ENCODE measurements around the gene TSPO. TPM values are rescaled to one million over a fixed set of nuclear protein-coding genes. Genes with fewer than 3 reads are reported as not detected.

The TSPO gene
- total and polyA plus RNA-seq, 2 experiments from 2014 or later, result 34.6 to 44.7 TPM

DNA sequence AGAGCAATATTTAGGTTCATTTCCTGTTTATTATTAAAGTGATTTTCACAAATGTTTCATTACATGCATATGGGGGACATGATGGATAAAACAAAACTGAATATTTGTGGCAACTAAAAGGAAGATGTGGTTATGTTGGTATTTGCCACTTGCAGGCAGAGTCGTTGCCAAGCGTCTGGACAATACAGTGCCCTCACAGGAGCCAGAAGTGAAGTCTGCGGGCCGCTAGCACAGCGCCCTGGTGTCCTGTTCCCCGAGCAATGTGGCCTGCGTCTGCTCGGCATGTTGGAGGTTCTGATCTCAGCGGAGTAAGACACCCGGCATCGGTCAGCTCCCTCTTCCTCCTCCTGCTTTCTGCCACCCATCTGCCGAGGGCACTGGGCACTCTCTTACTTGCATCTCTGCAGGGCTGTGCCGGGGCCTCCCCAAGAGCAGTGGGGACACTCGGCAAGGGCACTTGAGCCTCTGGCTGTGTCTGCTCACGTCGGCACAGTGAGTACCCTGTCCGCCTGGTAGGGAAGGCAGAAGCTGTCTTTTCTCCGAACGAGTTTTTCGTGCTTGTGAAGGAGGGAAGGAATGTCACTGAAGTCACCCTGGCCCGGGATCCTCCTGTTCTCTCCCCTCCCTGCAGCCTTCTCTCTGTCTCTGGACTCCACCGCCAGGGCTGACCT is 46.0 kb downstream of the TSPO start:
- Histone ChIP-seq H3K27me3 (ENCODE audit: insufficient read depth) (no peaks in the 10 kb centered on the region), H3K4me2 (no peak overlapping the region), H4K20me1 (replicated peaks; ENCODE audit: insufficient read depth) (no peaks in the 10 kb centered on the region), H3K27ac (ENCODE audit: low read depth) (no peak overlapping the region), H2AFZ (no peak overlapping the region), H3F3A (replicated peaks; ENCODE audit: low read depth) (0 out of 2 replicates have a peak, but pooled peaks cover 4% of the 10 kb centered on the region), H3K36me3 (ENCODE audit: insufficient read depth) (no peaks in the 10 kb centered on the region), H3K9me2 (ENCODE audit: insufficient read depth) (no peaks in the 10 kb centered on the region), H3K4me1 (ENCODE audit: insufficient read depth) (no peaks in the 10 kb centered on the region), H3K79me2 (replicated peaks; ENCODE audit: insufficient read depth) (no peaks in the 10 kb centered on the region), H3K4me3 (no peak overlapping the region)
- Mint-ChIP-seq H3K4me1 (no peaks in the 10 kb centered on the region; the same call in 2 of the 3 replicates), H3K9me3 (no peaks in the 10 kb centered on the region), H3K4me3 (no peak overlapping the region), H3K27ac (no peak overlapping the region), H3K36me3 (ENCODE audit: low read depth) (no peaks in the 10 kb centered on the region), H3K27me3 (ENCODE audit: insufficient read depth, low read depth, poor library complexity) (peaks cover 11% of the 10 kb centered on the region)
- no peak for DNase-seq (ENCODE audit: low spot score)
- TF ChIP-seq CREB1 (CRISPR knock-in tag; IDR thresholded peaks at IDR 0.05; ENCODE audit: low read depth) (no peak), ZNF114 (CRISPR knock-in tag; IDR thresholded peaks at IDR 0.05) (no peak), CTCF (conservative IDR thresholded peaks at IDR 0.05; ENCODE audit: low read depth in 2 of 2) (no peak), ZNF331 (CRISPR knock-in tag; IDR thresholded peaks at IDR 0.05; ENCODE audit: low read depth) (no peak), EZH2 (IDR thresholded peaks at IDR 0.05; ENCODE audit: low read depth, unreplicated experiment) (no peak), POLR2AphosphoS5 (IDR thresholded peaks at IDR 0.05; ENCODE audit: low read depth) (no peak), JUNB (IDR thresholded peaks at IDR 0.05; ENCODE audit: unreplicated experiment) (no peak), NANOG (IDR thresholded peaks at IDR 0.05; ENCODE audit: borderline replicate concordance) (no peak), EZH2phosphoT487 (IDR thresholded peaks at IDR 0.05; ENCODE audit: unreplicated experiment) (no peak), STAT1 (IDR thresholded peaks at IDR 0.05; ENCODE audit: unreplicated experiment) (no peak)
- TF ChIP-seq, protein P1, sequence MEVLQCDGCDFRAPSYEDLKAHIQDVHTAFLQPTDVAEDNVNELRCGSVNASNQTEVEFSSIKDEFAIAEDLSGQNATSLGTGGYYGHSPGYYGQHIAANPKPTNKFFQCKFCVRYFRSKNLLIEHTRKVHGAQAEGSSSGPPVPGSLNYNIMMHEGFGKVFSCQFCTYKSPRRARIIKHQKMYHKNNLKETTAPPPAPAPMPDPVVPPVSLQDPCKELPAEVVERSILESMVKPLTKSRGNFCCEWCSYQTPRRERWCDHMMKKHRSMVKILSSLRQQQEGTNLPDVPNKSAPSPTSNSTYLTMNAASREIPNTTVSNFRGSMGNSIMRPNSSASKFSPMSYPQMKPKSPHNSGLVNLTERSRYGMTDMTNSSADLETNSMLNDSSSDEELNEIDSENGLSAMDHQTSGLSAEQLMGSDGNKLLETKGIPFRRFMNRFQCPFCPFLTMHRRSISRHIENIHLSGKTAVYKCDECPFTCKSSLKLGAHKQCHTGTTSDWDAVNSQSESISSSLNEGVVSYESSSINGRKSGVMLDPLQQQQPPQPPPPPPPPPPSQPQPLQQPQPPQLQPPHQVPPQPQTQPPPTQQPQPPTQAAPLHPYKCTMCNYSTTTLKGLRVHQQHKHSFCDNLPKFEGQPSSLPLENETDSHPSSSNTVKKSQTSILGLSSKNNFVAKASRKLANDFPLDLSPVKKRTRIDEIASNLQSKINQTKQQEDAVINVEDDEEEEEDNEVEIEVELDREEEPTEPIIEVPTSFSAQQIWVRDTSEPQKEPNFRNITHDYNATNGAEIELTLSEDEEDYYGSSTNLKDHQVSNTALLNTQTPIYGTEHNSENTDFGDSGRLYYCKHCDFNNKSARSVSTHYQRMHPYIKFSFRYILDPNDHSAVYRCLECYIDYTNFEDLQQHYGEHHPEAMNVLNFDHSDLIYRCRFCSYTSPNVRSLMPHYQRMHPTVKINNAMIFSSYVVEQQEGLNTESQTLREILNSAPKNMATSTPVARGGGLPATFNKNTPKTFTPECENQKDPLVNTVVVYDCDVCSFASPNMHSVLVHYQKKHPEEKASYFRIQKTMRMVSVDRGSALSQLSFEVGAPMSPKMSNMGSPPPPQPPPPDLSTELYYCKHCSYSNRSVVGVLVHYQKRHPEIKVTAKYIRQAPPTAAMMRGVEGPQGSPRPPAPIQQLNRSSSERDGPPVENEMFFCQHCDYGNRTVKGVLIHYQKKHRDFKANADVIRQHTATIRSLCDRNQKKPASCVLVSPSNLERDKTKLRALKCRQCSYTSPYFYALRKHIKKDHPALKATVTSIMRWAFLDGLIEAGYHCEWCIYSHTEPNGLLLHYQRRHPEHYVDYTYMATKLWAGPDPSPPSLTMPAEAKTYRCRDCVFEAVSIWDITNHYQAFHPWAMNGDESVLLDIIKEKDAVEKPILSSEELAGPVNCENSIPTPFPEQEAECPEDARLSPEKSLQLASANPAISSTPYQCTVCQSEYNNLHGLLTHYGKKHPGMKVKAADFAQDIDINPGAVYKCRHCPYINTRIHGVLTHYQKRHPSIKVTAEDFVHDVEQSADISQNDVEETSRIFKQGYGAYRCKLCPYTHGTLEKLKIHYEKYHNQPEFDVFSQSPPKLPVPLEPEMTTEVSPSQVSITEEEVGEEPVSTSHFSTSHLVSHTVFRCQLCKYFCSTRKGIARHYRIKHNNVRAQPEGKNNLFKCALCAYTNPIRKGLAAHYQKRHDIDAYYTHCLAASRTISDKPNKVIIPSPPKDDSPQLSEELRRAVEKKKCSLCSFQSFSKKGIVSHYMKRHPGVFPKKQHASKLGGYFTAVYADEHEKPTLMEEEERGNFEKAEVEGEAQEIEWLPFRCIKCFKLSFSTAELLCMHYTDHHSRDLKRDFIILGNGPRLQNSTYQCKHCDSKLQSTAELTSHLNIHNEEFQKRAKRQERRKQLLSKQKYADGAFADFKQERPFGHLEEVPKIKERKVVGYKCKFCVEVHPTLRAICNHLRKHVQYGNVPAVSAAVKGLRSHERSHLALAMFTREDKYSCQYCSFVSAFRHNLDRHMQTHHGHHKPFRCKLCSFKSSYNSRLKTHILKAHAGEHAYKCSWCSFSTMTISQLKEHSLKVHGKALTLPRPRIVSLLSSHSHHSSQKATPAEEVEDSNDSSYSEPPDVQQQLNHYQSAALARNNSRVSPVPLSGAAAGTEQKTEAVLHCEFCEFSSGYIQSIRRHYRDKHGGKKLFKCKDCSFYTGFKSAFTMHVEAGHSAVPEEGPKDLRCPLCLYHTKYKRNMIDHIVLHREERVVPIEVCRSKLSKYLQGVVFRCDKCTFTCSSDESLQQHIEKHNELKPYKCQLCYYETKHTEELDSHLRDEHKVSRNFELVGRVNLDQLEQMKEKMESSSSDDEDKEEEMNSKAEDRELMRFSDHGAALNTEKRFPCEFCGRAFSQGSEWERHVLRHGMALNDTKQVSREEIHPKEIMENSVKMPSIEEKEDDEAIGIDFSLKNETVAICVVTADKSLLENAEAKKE (CRISPR knock-in tag; IDR thresholded peaks at IDR 0.05), result no peak
- TF ChIP-seq, protein P2, sequence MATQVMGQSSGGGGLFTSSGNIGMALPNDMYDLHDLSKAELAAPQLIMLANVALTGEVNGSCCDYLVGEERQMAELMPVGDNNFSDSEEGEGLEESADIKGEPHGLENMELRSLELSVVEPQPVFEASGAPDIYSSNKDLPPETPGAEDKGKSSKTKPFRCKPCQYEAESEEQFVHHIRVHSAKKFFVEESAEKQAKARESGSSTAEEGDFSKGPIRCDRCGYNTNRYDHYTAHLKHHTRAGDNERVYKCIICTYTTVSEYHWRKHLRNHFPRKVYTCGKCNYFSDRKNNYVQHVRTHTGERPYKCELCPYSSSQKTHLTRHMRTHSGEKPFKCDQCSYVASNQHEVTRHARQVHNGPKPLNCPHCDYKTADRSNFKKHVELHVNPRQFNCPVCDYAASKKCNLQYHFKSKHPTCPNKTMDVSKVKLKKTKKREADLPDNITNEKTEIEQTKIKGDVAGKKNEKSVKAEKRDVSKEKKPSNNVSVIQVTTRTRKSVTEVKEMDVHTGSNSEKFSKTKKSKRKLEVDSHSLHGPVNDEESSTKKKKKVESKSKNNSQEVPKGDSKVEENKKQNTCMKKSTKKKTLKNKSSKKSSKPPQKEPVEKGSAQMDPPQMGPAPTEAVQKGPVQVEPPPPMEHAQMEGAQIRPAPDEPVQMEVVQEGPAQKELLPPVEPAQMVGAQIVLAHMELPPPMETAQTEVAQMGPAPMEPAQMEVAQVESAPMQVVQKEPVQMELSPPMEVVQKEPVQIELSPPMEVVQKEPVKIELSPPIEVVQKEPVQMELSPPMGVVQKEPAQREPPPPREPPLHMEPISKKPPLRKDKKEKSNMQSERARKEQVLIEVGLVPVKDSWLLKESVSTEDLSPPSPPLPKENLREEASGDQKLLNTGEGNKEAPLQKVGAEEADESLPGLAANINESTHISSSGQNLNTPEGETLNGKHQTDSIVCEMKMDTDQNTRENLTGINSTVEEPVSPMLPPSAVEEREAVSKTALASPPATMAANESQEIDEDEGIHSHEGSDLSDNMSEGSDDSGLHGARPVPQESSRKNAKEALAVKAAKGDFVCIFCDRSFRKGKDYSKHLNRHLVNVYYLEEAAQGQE (IDR thresholded peaks at IDR 0.05; ENCODE audit: unreplicated experiment), result no peak
- TF ChIP-seq, protein P3, sequence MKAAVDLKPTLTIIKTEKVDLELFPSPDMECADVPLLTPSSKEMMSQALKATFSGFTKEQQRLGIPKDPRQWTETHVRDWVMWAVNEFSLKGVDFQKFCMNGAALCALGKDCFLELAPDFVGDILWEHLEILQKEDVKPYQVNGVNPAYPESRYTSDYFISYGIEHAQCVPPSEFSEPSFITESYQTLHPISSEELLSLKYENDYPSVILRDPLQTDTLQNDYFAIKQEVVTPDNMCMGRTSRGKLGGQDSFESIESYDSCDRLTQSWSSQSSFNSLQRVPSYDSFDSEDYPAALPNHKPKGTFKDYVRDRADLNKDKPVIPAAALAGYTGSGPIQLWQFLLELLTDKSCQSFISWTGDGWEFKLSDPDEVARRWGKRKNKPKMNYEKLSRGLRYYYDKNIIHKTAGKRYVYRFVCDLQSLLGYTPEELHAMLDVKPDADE (IDR thresholded peaks at IDR 0.05), result no peak
- ATAC-seq, result peak; percentile 57
